Epithelial cell of esophagus (primary cell): ENCODE results near the gene PTTG1IP.

ENCODE experiments used
- DNase-seq: peaks from one replicate; pipeline ENCODE4 v3.0.0; 2010; ENCODE audit warnings: low read depth
- H3K4me3 ChIP-seq: 2 replicates; pipeline ENCODE4 v1.5.1; 2011; ENCODE audit warnings: mild to moderate bottlenecking, low read length, control low read depth
- TF ChIP-seq, protein P1 (sequence below): IDR thresholded peaks from 2 replicates; pipeline ENCODE4 v1.5.1; 2011; ENCODE audit warnings: low read depth, mild to moderate bottlenecking, low read length, control low read depth, inconsistent platforms; ENCODE audit not compliant: insufficient read depth; ENCODE audit errors: missing control alignments

Gene PTTG1IP

DNA sequence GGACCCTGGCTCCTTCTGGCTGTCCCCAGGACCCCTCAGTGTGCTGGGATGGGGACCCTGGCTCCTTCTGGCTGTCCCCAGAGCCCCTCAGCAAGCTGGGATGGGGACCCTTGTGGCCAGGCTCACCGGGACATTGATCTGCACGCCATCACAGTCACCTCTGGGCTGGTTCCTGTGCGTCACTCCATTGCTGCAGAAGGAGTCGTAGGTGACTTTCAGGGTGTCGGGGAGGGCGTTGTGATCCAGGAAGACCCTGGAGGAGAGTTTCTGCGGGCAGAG is 19.7 kb upstream of the PTTG1IP start:
- DNase-seq = no peak
- TF ChIP-seq, protein P1, sequence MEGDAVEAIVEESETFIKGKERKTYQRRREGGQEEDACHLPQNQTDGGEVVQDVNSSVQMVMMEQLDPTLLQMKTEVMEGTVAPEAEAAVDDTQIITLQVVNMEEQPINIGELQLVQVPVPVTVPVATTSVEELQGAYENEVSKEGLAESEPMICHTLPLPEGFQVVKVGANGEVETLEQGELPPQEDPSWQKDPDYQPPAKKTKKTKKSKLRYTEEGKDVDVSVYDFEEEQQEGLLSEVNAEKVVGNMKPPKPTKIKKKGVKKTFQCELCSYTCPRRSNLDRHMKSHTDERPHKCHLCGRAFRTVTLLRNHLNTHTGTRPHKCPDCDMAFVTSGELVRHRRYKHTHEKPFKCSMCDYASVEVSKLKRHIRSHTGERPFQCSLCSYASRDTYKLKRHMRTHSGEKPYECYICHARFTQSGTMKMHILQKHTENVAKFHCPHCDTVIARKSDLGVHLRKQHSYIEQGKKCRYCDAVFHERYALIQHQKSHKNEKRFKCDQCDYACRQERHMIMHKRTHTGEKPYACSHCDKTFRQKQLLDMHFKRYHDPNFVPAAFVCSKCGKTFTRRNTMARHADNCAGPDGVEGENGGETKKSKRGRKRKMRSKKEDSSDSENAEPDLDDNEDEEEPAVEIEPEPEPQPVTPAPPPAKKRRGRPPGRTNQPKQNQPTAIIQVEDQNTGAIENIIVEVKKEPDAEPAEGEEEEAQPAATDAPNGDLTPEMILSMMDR = no peak
- H3K4me3 ChIP-seq = no peak overlapping the region

DNA sequence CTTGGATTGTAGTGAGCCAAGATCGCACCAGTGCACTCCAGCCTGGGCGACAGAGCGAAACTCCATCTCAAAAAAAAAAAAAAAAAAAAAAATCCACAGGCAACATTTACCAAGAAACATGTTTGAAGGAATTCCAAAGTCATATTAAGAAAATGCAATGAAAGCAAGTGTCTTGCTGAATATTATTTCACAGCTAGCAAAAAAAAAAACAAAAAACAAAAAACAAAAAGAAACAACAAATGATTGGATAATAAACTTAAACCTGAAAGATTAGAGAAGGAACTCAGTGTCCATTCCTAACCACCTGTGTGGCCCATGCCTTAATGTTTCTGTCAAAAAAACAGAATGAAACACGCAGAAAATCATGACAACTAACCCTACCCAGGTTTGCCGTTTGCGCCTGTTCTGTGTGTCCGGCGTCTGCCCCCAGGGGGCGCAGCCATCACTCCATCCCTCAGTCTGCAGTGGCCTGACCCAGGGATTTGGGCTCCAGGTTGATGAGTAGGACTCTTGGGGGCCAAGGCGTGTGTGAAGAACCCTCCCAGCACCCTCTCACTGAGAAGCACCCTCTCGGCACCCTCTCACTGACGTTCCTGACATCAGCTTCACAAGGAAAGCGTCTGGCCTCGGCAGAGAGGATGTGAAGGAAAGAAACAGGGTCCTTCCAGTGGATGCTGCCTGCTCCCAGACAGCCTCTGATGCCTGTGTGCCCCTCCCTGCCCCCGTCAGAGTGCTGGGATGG is 19.2 kb upstream of the PTTG1IP start:
- TF ChIP-seq, protein P1 = peak; percentile 91
- DNase-seq = peak; percentile 61
- no peak overlapping the region for H3K4me3 ChIP-seq

DNA sequence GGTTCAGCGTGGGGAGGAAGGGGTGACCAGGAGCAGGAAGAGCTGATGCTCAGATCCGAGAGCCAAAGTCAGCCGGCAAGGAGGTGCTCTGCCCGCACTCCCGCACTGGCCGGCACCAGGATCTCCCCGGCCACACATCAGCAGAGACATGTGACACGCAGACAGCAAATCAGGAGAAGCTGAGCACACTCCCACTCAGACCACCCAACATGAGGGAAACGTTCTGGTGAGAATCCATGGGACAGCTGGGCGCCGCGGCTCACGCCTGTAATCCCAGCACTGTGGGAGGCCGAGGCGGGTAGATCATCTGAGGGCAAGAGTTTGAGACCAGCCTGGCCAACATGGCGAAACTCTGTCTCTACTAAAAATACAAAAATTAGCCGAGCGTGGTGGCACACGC is 18.6 kb upstream of the PTTG1IP start:
- H3K4me3 ChIP-seq = no peak overlapping the region
- no peak for DNase-seq
- TF ChIP-seq, protein P1 = no peak

DNA sequence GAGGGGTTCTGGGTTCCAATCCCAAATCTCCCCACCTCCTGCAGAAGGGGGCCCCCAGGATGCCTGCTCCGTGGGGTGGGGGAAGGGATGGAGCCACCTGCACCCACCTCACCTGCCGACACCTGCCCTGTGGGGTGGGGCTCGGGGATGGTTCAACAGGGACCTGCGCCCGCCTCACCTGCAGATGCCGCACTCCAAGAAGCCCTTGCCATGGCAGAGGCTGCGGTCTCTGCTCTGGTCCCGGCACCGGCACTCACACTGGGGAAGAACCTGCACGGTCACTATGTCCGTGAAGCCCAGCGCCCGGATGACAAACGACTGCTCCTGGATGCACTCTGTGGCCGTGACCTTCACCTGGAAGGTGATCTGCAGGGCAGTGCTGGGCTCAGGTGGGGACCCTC is 18.1 kb upstream of the PTTG1IP start:
- DNase-seq = no peak
- TF ChIP-seq, protein P1 = no peak
- no peak overlapping the region for H3K4me3 ChIP-seq

DNA sequence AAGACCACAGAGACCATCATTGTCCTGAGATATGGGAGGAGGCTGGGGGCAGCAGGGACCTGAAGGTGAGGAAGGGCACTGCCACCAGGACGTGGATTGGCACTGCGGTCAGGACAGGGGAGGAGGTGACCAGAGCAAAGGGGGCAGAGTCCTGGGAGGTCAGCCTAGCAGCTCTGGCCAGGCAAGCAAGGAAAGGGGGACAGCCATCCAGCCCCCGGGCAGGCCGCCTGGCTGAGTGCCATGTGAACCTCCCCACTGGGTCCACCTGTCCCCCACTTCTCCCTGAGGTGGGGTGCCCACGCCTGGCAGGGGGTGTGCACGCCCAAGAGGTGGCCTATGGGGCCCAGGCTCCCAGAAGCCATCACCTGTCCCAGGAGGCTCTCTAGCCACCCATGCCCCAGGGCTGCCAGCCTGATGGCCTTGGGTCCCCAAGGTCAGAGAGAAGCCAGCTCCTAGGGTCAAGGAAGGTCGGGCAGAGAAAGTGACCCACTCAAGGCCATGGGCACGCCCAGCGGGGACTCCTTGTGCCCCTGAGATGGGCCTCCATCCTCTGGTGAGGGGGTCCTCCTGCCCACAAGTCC is 17.6 kb upstream of the PTTG1IP start:
- no peak for DNase-seq
- H3K4me3 ChIP-seq = no peak overlapping the region
- TF ChIP-seq, protein P1 = no peak

DNA sequence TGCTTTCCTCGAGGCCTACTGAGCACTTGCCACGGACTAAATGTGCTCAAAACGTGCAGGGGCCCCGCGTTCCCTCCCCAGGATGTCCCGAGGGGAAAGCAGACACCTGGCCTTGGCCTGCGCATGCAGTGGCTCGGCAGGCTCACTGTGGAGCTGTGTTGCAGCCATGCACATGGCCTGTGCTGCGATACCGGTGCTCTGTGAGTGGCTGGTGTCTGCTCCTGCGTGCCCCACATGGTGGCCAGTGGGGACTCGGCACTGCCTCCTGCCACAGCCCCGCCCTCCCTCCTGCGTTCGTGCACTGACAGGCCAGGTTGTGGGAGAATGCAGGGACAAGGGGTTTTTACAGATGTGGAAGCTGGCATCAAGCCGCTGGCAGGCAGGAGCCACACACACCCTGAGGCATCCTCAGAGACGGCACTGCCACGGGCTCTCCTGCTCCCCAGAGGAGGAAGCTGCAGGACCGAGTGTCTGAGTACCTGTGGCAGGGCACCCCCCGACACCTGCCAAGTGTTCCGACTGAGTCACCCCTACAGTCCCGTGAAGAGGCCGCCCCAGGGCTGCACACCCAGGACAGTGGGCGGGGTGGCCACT is 16.9 kb upstream of the PTTG1IP start:
- TF ChIP-seq, protein P1 = no peak
- DNase-seq = no peak
- H3K4me3 ChIP-seq = no peak overlapping the region
